GM12892 (cell line): Measurements from ENCODE around the gene PTPN22.

Experiments
- POLR2A ChIP-seq: IDR thresholded peaks from 2 replicates; pipeline ENCODE4 v1.6.1; 2011; ENCODE audit warnings: low read depth, low read length, control low read depth
- POLR2AphosphoS5 ChIP-seq: IDR thresholded peaks from 2 replicates; pipeline ENCODE4 v1.6.1; 2011; ENCODE audit warnings: low read depth, low read length, control low read depth

- TF ChIP-seq POLR2A: no peak
- no peak for TF ChIP-seq POLR2AphosphoS5
Observed at GRCh38 chr1:113813218-113813617, 58.3 kb downstream of the PTPN22 start.
